NT2/D1 (cell line): ENCODE measurements around the gene ST6GALNAC3.

Source experiments
- DNase-seq: peaks from one replicate; pipeline ENCODE4 v3.0.0-alpha.2; 2011; ENCODE audit warnings: low read depth, low spot score
- H3K27me3 ChIP-seq: 2 replicates; pipeline ENCODE4 v1.6.0; 2011; ENCODE audit warnings: mild to moderate bottlenecking; ENCODE audit not compliant: insufficient read length, insufficient read depth
- H3K36me3 ChIP-seq: 2 replicates; pipeline ENCODE4 v1.6.1; 2011; ENCODE audit warnings: mild to moderate bottlenecking, low read length, mixed read lengths; ENCODE audit not compliant: insufficient read depth, insufficient read length
- H3K4me1 ChIP-seq: 2 replicates; pipeline ENCODE4 v1.5.1; 2011; ENCODE audit not compliant: insufficient read depth, insufficient read length
- H3K4me3 ChIP-seq: 2 replicates; pipeline ENCODE4 v1.5.1; 2011; ENCODE audit warnings: low read depth; ENCODE audit not compliant: insufficient read length
- H3K9ac ChIP-seq: 2 replicates; pipeline ENCODE4 v1.6.0; 2011; ENCODE audit warnings: low read depth; ENCODE audit not compliant: insufficient read length
- H3K9me3 ChIP-seq: 2 replicates; pipeline ENCODE4 v1.5.1; 2011; ENCODE audit warnings: mild to moderate bottlenecking, low read length; ENCODE audit not compliant: insufficient read depth
- SUZ12 ChIP-seq: IDR thresholded peaks from 2 replicates; pipeline ENCODE4 v1.6.1; 2011; ENCODE audit not compliant: insufficient read length, insufficient read depth; ENCODE audit errors: extremely low read depth
- YY1 ChIP-seq: IDR thresholded peaks from 2 replicates; pipeline ENCODE4 v1.6.1; 2011; ENCODE audit not compliant: insufficient read length, insufficient read depth
- ZNF274 ChIP-seq: IDR thresholded peaks from 2 replicates; pipeline ENCODE4 v1.6.1; 2011; ENCODE audit warnings: mild to moderate bottlenecking, low read depth, low read length

The ST6GALNAC3 gene

GRCh38 chr1:76074321-76075187 is at the start of gene ST6GALNAC3:
Gene ST6GALNAC3 (plus strand): TSS chr1:76074746.
- Histone ChIP-seq H3K4me3 (peak within 1 kb of the TSS; percentile 98), H3K4me1 (peaks cover 2% of the 10 kb centered on the region), H3K27me3 (peaks cover 28% of the 10 kb centered on the region), H3K9me3 (no peaks in the 10 kb centered on the region), H3K36me3 (no peaks in the 10 kb centered on the region), H3K9ac (peak within 1 kb of the TSS; percentile 81)
- DNase-seq = peak; percentile 62
- TF ChIP-seq YY1 = no peak

DNA sequence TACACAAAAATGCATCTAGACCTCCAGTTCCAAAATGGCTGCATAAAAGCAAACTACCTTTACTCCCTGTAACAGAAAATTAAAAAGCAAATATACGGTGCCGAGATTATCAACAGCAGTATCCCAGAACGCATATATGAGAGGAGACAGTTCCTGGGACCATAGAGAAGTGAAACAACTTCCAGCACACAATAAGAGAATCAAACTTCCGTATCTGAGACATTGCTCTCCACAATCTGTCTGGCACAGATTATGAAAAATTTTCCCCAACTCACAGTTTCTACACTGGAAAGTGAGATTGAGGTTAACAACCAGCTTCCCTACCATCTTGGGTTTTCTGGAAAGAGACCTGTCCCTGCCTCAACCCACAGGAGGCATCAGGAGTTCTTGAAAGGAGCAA is 47.2 kb upstream of the ST6GALNAC3 start:
- no peak overlapping the region for H3K9ac ChIP-seq
- H3K4me1 ChIP-seq = no peaks in the 10 kb centered on the region
- H3K27me3 ChIP-seq = no peaks in the 10 kb centered on the region
- no peak for DNase-seq
- no peaks in the 10 kb centered on the region for H3K36me3 ChIP-seq
- TF ChIP-seq YY1 (no peak), SUZ12 (no peak), ZNF274 (no peak)
- no peaks in the 10 kb centered on the region for H3K9me3 ChIP-seq
- H3K4me3 ChIP-seq = no peak overlapping the region

GRCh38 chr1:76029331-76029730 is 45.2 kb upstream of the ST6GALNAC3 start:
- no peaks in the 10 kb centered on the region for H3K36me3 ChIP-seq
- no peaks in the 10 kb centered on the region for H3K9me3 ChIP-seq
- H3K4me3 ChIP-seq = no peak overlapping the region
- DNase-seq = no peak
- H3K27me3 ChIP-seq = no peaks in the 10 kb centered on the region
- no peaks in the 10 kb centered on the region for H3K4me1 ChIP-seq
- TF ChIP-seq SUZ12 (no peak), ZNF274 (no peak), YY1 (no peak)
- H3K9ac ChIP-seq = no peak overlapping the region

DNA sequence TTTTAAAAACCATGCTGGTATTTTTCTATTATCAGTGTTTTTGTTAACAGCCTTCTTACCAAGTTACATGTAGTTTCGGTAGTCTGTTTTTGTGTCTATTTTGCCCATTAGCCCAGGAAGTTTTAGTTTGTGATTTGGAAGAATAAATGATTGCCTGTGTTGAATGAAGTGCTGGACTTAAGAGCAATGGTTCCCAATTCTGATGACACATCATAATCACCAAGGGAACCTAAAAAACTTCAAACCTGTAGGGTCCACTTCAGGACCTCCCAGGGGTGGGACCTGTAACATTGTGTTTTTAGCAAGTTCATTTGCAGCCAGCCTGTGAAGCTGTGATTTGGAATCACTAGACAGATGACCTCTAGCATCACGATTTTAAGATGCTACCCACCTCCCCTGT is 43.0 kb upstream of the ST6GALNAC3 start:
- no peaks in the 10 kb centered on the region for H3K36me3 ChIP-seq

GRCh38 chr1:76033800-76034475 is 40.6 kb upstream of the ST6GALNAC3 start:
- Histone ChIP-seq H3K36me3 (no peaks in the 10 kb centered on the region), H3K9me3 (no peaks in the 10 kb centered on the region), H3K27me3 (no peaks in the 10 kb centered on the region), H3K4me1 (no peaks in the 10 kb centered on the region), H3K9ac (no peak overlapping the region), H3K4me3 (no peak overlapping the region)
- DNase-seq = no peak
- TF ChIP-seq SUZ12 = no peak

More for the DNA sequence above, 43.0 kb upstream of the ST6GALNAC3 start:
- no peak overlapping the region for H3K9ac ChIP-seq
- no peak for TF ChIP-seq ZNF274
- TF ChIP-seq SUZ12 = no peak
- TF ChIP-seq YY1 = no peak
- H3K9me3 ChIP-seq = no peaks in the 10 kb centered on the region
- H3K4me3 ChIP-seq = no peak overlapping the region
- no peaks in the 10 kb centered on the region for H3K4me1 ChIP-seq
- no peak for DNase-seq
- no peaks in the 10 kb centered on the region for H3K27me3 ChIP-seq

- no peak for DNase-seq
- no peaks in the 10 kb centered on the region for H3K36me3 ChIP-seq
- TF ChIP-seq ZNF274 = no peak
- no peaks in the 10 kb centered on the region for H3K4me1 ChIP-seq
- no peaks in the 10 kb centered on the region for H3K27me3 ChIP-seq
- H3K9me3 ChIP-seq = no peaks in the 10 kb centered on the region
- H3K9ac ChIP-seq = no peak overlapping the region
- no peak overlapping the region for H3K4me3 ChIP-seq
Observed at GRCh38 chr1:76035053-76035452, 39.5 kb upstream of the ST6GALNAC3 start.

DNA sequence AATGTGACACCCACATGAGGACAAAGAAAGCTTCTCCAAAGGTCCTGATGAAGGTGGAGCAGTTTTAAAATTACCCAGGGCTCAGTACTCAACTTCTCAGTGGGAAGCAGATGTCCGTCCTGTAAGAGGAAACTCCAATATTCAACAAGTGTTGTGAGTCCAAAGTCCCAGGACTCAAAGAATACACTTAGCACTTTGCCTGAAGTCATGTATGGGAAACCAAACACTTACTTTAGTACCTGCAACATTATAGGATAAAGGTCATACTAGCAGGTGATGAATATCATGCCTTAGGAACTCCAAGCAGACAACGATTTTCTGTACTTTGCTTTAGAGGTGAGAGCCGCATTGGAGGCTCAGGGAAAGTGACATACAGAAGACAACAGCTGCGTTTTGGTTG is 37.2 kb upstream of the ST6GALNAC3 start:
- Histone ChIP-seq H3K9me3 (no peaks in the 10 kb centered on the region), H3K4me1 (no peaks in the 10 kb centered on the region), H3K9ac (no peak overlapping the region), H3K27me3 (no peaks in the 10 kb centered on the region), H3K4me3 (no peak overlapping the region), H3K36me3 (no peaks in the 10 kb centered on the region)
- no peak for TF ChIP-seq ZNF274
- no peak for TF ChIP-seq YY1
- TF ChIP-seq SUZ12 = no peak
- no peak for DNase-seq
